CD4-positive, alpha-beta T cell treated with Interleukin-15 for 4 hours (primary cell): Measurements from ENCODE around the gene ZNF865.

Experiments
- DNase-seq: peaks from one replicate; pipeline ENCODE4 v3.0.0-alpha.2; 2020; ENCODE audit warnings: low spot score

Gene ZNF865

DNA sequence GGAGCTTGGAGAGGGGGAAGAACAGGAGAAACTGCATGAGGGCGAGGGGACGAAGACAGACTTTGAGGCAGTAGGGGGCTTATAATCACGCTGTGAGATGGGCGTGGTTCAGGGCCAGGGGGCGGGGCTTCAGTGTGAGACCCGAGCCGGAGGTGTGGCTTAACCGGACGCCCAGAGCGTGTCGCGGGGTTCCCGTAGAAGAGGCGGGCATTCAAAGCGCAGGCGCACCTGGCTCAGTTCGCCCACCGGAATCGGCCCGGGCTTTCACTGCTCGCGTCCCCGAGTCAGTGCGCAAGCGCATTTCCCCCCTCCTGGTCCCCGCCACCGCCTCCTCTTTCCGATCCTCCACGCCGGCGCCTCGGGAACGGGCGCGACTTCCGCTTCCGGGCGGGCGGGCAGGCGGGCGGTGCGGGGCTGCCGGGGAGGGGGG, 225 bp upstream of the ZNF865 start:
- peak; percentile 98 for DNase-seq

DNA sequence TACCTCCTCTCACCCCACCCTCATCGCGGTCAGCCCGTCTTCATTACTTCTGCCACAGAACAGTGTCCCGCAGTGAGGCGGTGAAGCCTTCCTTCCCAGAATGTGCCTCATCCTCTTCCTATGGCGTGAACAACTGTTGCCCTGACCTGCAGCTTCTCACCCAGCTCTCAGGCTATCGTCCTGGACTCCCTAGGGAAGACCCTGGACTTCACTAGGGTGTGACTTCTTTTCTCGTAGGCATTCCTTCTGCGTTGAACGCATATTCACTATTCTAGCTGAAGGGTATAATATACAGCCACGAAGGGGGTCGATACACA, 982 bp downstream of the ZNF865 start:
- no peak for DNase-seq

DNA sequence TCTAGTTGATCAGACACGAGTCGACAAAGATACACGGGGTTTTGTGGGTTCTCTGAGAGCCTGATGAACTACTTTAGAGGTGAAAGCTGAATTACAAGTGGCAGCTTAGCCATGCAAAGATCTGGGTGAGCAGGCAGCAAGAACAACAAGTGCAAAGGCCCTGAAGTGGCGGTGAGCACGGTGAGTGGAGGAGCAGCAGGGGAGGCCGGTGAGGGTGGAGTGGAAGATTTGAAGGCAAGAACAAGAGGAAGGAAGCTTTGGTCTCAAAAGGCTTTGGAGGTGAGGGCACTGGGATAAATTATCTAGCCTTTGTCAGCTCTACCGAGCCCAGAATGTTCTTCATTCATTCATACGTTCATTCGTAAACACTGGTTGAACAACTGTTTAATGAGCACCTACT, 1.4 kb downstream of the ZNF865 start:
- DNase-seq = no peak

DNA sequence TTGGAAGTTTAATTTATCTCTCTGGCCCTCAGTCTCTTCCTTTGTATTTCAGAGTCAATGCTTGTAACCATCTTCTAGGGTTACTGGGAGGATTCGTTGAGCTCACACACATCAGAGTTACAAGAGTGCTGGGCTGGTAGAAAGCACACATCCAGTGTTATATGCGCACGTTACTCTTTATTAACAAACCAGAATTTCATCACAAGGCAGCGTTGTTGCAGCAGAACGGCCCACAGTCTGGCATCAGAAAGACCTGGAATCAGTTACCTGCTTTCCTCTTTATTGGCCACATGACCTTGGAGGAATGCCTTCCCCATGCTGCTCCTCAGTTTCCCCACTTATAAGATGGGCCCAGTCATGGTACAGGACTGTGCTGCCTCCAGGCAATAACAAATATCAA, 3.9 kb downstream of the ZNF865 start:
- DNase-seq = no peak

DNA sequence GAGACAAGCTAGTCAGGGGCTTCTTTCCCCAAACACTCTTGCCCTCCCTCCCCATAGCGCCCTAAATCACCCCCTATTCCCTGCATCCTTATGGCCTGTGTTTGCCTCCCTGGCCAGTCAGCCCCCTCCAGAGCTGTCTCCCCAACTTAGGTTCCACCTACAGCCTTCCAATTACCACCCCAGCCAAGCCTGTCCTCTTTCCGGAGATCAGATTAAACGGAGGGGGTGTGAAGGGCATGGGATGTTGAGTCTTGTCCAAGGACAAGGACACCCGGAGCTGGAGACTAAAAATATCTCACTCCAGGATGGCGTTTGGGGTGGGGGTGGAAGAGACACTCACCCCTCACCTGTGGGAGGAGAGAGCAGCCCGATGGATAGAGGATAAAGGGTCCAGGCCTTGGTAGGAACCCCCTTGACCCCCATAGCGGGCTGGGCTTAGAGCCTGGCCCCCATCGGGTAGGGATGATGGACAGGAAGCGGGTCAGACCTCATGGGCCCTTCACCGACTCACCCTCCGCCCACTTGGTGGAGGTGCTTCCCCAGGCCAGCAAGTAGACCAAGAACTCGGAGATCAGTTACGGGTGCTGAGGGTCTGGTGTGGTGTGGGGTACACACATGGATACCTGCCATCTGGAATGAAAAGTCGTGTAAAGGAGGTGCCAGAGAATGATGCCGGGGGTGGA, 6.0 kb downstream of the ZNF865 start:
- no peak for DNase-seq

DNA sequence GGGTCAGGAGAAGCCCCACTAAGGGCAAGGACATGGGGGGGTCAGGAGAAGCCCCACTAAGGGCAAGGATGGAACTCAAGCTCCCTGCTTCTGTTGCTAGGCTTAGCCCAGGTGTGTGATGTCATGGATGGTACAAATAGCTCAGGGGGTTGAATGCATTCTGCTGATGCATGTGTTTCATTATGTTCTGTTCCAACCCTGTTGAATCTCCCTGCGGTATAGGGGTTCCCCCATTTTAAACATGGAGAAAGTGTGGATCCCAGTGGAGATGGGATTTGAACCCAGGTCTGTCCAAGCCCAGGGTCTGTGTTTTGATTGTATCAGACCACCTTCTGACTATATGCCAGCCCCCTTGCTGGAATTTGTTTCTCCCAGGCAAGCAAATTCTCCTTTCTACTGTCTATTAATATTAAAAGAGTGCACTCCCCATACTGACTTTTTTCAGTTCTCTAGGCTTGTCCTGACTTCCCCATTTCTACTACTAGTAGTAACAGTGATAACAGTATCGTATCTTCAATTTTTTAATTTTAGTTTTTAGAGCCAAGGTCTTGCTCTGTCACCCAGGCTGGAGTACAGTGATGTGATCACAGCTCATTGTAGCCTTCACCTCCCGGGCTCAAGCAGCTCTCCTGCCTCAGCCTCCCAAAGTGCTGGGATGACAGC, 6.7 kb downstream of the ZNF865 start:
- no peak for DNase-seq

DNA sequence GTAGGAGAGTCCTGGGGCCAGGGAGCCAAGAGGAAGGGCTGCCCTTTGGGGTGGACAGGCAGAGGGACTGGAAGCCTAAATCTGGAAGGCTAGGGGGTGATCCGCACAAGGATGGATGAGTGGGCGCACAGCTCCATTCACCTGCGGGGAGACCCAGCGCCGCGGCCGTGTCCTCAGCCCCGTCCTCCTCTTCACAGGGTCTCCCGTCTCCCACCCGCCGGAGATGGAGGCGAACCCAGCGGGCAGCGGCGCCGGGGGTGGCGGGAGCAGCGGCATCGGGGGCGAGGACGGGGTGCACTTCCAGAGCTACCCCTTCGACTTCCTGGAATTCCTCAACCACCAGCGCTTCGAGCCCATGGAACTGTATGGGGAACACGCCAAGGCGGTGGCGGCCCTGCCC, 7.9 kb downstream of the ZNF865 start:
- no peak for DNase-seq

DNA sequence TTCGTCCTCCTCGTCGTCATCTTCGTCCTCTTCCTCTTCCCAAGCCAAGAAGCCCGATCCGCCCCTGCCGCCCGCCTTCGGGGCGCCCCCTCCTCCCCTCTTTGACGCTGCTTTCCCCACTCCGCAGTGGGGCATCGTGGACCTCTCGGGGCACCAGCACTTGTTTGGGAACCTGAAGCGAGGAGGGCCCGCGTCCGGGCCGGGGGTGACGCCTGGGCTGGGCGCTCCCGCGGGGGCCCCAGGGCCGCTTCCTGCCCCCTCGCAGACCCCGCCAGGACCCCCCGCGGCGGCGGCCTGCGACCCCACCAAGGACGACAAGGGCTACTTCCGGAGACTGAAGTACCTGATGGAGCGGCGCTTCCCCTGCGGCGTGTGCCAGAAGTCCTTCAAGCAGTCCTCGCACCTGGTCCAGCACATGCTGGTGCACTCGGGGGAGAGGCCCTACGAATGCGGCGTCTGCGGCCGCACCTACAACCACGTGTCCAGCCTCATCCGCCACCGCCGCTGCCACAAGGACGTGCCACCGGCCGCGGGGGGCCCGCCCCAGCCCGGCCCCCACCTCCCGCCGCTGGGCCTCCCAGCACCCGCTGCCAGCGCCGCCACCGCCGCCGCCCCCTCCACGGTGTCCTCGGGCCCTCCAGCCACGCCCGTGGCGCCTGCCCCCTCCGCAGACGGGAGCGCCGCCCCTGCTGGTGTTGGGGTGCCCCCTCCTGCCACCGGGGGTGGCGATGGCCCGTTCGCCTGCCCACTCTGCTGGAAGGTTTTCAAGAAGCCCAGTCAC, 8.7 kb downstream of the ZNF865 start:
- DNase-seq = no peak

DNA sequence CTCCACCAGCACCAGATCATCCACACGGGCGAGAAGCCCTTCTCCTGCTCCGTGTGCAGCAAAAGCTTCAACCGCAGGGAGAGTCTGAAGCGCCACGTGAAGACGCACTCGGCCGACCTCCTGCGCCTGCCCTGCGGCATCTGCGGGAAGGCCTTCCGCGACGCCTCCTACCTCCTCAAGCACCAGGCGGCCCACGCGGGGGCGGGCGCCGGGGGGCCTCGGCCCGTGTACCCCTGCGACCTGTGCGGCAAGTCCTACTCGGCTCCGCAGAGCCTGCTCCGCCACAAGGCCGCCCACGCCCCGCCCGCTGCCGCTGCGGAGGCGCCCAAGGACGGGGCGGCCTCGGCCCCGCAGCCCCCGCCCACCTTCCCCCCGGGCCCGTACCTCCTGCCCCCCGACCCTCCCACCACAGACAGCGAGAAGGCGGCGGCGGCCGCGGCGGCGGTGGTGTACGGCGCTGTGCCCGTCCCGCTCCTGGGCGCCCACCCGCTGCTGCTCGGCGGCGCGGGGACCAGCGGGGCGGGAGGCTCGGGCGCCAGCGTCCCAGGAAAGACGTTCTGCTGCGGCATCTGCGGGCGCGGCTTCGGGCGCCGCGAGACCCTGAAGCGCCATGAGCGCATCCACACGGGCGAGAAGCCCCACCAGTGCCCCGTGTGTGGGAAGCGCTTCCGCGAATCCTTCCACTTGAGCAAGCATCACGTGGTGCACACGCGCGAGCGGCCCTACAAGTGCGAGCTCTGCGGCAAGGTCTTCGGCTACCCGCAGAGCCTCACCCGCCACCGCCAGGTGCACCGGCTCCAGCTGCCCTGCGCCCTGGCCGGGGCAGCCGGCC, 9.5 kb downstream of the ZNF865 start:
- no peak for DNase-seq

DNA sequence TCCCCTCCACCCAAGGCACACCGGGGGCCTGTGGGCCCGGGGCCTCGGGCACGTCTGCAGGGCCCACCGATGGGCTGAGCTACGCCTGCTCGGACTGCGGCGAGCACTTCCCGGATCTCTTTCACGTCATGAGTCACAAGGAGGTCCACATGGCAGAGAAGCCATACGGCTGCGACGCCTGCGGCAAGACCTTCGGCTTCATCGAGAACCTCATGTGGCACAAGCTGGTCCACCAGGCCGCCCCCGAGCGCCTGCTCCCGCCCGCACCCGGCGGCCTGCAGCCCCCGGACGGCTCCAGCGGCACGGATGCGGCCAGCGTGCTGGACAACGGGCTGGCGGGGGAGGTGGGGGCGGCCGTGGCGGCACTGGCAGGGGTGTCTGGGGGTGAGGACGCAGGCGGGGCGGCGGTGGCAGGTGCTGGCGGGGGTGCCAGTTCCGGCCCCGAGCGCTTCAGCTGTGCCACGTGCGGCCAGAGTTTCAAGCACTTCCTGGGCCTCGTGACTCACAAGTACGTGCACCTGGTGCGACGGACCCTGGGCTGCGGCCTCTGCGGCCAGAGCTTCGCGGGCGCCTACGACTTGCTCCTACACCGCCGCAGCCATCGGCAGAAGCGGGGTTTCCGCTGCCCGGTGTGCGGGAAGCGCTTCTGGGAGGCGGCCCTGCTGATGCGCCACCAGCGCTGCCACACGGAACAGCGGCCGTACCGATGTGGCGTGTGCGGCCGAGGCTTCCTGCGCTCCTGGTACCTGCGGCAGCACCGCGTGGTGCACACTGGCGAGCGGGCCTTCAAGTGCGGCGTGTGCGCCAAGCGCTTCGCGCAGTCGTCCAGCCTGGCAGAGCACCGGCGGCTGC, 10.3 kb downstream of the ZNF865 start:
- no peak for DNase-seq

DNA sequence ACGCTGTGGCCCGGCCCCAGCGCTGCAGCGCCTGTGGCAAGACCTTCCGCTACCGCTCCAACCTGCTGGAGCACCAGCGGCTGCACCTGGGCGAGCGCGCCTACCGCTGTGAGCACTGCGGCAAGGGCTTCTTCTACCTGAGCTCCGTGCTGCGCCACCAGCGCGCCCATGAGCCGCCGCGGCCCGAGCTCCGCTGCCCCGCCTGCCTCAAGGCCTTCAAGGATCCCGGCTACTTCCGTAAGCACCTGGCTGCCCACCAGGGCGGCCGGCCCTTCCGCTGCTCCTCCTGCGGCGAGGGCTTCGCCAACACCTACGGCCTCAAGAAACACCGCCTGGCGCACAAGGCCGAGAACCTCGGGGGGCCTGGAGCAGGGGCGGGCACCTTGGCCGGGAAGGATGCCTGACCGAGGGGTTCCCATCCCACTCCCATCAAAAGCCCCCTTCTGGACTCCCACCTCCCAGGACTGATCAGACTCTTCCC, 11.0 kb downstream of the ZNF865 start:
- DNase-seq = no peak

DNA sequence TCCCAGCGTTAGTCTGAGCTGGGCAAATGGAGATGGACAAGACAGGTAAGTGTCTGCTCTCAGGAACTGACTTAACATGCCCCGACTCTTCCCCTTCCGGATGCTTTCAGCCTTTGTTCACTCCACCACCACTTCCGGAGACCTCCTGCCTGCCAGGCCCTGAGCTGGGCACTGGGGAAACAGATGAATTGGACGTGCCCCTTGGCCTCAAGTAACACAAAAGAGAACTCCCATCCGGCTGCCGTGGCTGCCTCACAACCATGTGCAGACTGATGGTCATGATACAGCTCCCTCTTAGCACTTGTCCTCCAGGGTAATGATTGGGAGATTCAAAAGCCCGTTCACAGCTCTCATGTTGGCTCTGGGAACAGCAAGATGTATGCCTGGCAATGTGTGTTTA, 12.0 kb downstream of the ZNF865 start:
- no peak for DNase-seq

DNA sequence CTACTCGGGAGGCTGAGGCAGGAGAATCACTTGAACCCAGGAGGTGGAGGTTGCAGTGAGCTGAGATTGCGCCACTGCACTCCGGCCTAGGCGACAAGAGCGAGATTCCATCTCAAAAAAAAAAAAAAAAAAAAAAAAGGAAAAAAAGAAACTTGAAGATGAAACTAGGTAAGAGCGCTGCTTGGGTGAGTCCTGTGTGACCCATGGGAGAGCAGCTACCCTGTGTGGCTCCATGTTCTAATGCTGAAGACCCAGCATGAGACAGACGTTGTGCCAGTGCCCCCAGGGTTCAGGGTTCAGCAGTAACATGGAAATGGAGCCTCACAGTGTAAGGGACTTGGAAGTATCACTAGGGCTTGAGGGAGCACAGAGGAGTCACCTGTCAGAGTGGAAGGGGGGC, 13.0 kb downstream of the ZNF865 start:
- DNase-seq = no peak

DNA sequence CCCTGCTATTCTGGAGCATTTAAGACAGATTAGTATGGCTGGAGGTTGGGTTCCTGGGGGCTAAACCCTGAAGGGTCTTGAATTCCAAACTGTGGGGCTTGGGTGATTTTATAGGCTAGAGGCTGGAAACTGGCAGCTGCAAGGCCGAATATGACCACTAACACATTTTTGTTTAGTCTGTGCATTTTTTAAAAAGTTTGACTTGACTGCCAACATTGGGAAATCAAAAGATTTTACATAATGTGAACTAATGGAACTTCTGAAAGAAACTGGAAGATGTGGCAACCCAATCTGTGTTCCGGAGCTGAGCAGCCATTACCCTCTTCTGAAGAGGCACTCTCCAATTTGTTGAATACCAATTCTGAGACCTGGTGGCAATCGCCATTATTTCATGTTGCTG, 13.8 kb downstream of the ZNF865 start:
- DNase-seq = no peak

DNA sequence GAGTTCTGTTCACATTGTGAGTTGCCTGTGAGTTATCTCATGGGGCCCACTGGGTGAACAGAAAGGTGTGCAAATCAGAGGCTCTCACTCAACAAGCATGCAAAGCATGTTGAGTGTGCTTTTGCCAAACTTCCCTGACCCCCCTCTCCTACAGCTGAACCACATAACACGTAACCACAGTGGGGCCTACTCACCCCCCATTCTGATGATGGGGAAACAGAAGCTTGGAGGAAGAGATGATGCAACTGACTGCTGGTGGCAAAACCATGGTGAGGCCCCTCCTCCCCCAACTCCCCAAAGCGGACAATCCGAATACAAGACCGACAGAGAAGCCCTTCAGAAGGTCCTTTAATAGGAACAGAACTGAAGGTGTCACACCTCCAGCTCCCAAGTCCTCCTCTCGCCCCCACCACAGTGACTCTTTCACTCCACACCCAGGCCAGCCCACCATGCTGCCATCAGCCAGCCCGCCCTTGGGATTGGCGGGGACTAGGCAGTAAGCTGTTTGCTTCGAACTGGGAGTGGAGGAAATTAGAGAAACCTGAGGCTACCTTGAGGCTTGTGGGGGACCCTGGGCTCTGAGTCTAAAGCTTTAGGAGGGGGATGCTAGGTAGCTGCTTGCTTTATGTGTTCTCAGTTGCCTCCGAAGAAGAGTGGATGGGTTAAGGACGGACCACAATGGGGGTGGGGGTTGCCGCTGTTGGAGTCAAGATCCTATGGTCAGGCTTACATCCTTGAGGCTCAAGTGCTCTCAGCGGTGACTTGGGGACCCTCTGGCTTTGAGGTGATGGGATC, 15.2 kb downstream of the ZNF865 start:
- peak; percentile 17 for DNase-seq

DNA sequence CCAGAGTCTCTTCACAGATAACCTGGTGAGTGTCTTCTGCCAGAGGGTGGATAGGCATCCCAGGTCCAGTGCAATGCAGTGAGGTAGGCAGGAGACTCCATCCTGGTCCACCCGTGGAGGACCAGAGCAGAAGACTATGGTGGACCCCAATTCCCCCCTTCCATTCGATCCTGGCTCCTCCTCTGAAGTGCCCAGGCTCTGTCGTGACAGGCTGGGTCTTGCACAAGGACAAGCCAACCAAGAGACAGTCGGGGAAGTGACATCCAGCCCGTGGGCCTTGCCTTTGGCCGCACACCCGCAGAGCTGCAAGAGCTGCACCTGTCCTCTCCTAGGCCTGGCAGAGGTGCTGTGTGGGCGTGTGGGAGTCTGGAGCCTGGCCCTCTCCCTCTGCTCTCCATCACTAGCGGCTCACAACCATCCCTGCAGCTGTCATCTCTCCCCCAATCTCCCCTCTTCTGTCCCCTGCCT, 15.8 kb downstream of the ZNF865 start:
- no peak for DNase-seq

DNA sequence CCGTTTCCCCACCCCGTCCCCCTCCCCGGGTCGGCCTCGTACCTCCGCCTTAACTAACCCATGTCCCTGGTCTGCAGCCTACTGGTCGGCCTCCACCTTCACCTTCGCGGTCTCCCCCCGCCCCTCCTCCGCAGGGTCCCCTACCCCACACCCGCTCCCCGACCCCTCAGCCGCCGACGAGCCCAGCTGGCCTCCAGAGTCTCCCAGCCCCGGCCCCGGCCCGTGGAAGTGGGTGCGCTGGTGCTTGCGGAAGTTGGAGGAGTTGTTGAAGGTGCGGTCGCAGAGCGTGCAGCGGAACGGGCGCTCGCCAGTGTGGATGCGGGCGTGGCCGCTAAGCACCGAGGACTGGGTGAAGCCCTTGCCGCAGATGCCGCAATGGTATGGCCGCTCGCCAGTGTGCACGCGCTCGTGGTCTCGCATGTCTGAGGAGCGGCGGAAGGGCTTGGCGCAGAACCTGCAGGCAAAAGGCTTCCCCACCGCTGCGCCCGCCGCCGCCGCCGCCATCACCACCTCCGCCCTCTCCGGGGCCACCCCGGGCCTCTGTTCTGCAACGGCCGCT, 16.3 kb downstream of the ZNF865 start:
- DNase-seq = no peak

DNA sequence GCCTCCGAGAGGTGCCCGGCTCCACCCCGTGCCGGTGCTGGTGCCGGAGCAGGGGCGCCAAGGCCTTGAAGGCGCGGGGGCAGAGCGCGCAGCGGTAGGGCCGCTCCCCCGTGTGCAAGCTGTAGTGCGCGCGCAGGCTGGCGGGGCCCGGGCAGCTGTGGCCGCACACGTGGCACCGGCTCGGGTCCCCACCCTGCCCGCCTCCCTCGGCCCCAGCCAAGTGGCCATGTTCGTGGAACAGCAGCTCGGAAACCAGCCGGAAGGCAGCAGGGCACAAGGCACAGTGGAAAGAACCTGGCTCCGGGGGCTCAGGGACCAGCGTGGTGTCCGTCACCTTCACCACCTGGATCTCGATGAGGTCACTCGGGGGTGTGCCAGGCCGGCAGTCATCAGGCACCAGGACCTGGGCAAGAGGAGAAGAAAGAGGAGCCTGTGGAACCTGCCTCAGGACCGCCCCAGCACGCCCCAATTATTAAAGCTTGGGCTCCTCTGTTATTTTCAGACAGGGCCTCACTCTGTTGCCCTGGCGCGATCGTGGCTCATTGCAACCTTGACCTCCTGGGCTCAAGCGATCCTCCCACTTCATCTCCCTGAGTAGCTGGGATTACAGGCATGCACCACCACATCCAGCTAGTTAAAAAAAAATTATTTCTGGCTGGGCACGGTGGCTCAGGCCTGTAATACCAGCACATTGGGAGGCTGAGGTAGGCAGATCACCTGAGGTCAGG, 17.0 kb downstream of the ZNF865 start:
- DNase-seq = no peak

DNA sequence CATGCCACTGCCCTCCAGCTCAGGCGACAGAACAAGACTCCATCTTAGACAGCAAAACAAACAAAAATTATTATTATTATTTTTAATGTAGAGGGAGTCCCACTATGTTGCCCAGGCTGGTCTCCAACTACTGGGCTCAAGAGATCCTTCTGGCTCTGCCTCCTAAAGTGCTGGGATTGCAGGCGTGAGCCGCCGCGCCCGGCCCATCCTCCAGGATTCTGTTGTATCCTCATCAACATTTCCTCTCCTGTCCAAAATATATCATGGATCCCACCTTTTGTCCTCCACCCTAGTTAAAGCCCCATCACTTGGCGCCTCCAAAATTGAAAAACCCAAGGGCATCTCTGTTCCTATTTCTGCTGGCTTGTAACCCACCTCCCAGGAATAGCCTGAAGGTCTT, 17.7 kb downstream of the ZNF865 start:
- no peak for DNase-seq
